Activated T-cell treated with anti-CD3 and anti-CD28 coated beads, Interleukin-2, amount 50 U/mL, for 72 hours (primary cell): ENCODE measurements around the gene A1CF. TPM values are rescaled to one million over a fixed set of nuclear protein-coding genes. Genes with fewer than 3 reads are reported as not detected.
"Not testable (repeated sequence)": the region's sequence is repeated elsewhere in the genome, so short reads cannot be mapped to it uniquely, and the experiment has no call there.

ENCODE experiments used
- ATAC-seq, 2 donors: fragments of 150-1000 bp; cut with Tn5 transposase; replicated peaks in 1 of 2; 2 replicates each; pipeline ENCODE4 v1.10.0; 2021; ENCODE audit warnings: moderate library complexity in 2 of 2, mild to moderate bottlenecking in 1 of 2
- DNase-seq, 2 donors: peaks; one replicate each; pipeline ENCODE4 v3.0.0; 2021 to 2022; ENCODE audit warnings: mixed read lengths in 1 of 2
- H3K27ac Mint-ChIP-seq: one replicate; pipeline ENCODE4 v1.8.0; 2022; ENCODE audit warnings: mild to moderate bottlenecking, moderate library complexity, mixed read lengths
- H3K27me3 Mint-ChIP-seq: one replicate; pipeline ENCODE4 v1.8.0; 2022; ENCODE audit warnings: low read depth, mixed read lengths
- H3K36me3 Mint-ChIP-seq, 2 donors: one replicate each; pipeline ENCODE4 v1.8.0; 2022; ENCODE audit warnings: mixed read lengths in 2 of 2, mild to moderate bottlenecking in 1 of 2; ENCODE audit not compliant: insufficient read depth in 2 of 2
- H3K4me1 Mint-ChIP-seq: one replicate; pipeline ENCODE4 v1.8.0; 2022; ENCODE audit warnings: low read depth, mixed read lengths
- H3K4me3 Mint-ChIP-seq, 2 donors: one replicate each; pipeline ENCODE4 v1.8.0; 2022; ENCODE audit warnings: mild to moderate bottlenecking in 2 of 2, mixed read lengths in 2 of 2, moderate library complexity in 2 of 2
- H3K9me3 Mint-ChIP-seq, 2 donors: one replicate each; pipeline ENCODE4 v1.8.0; 2022; ENCODE audit warnings: mixed read lengths in 2 of 2
- total RNA-seq, 2 donors: library from RNA; stranded (reverse); gene quantifications; one replicate each; pipeline ENCODE4 v1.2.3, GENCODE V29; 2022

The A1CF gene
- total RNA-seq, 2 donors from 2014 or later: not detected

DNA sequence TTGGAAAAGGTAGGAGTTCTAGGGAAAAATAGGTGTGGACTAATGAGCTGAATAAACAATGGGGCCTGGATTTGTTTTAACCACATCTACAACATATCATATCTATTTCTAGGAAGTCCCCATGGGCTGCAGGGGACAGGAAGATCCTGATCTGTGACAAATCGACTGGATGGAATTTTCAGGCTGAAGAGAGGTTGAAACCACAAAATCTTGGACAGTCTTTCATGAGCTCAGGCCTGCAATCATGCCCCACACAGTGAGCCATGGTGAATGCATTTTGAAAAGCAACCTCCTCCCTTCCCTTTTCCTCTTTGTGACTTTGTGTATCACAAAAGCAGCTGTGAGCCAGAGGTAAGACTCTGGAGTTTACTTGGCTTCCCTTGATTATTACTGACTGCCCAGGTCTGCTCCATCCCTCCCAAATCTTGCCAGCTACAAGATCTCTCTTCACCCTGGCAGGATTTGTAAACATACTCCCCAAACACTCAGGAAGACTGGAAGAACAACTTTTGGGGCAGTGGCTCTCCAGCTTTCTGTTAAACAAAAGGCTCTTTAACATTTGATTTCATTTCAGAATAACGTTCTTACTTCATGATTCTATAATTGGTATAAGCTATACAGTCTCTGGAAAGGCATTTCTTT lies 79.3 kb downstream of the A1CF start:
- Mint-ChIP-seq H3K36me3 (no peaks in the 10 kb centered on the region), H3K4me3 (no peak overlapping the region), H3K4me1 (no peaks in the 10 kb centered on the region), H3K27ac (no peak overlapping the region), H3K27me3 (peaks cover 2% of the 10 kb centered on the region), H3K9me3 (no peaks in the 10 kb centered on the region)
- no peak for DNase-seq
- no peak for ATAC-seq

- ATAC-seq (no peak), DNase-seq (no peak)
- H3K9me3 Mint-ChIP-seq: no peaks in the 10 kb centered on the region
- H3K4me3 Mint-ChIP-seq: no peak overlapping the region
- H3K4me1 Mint-ChIP-seq: no peaks in the 10 kb centered on the region
- no peak overlapping the region for H3K27ac Mint-ChIP-seq
- H3K36me3 Mint-ChIP-seq: peaks cover 0 to 1% of the 10 kb centered on the region in 2 donors
- peaks cover 23% of the 10 kb centered on the region for H3K27me3 Mint-ChIP-seq
These were observed 85.8 kb downstream of the A1CF start for GRCh38 chr10:50799595-50799994.

GRCh38 chr10:50798297-50798696 lies 87.1 kb downstream of the A1CF start:
- Mint-ChIP-seq H3K36me3 (peaks cover 0 to 1% of the 10 kb centered on the region in 2 donors), H3K27ac (no peak overlapping the region), H3K4me3 (no peak overlapping the region), H3K9me3 (no peaks in the 10 kb centered on the region), H3K27me3 (peaks cover 23% of the 10 kb centered on the region), H3K4me1 (no peaks in the 10 kb centered on the region)
- no peak for ATAC-seq
- no peak for DNase-seq

DNA sequence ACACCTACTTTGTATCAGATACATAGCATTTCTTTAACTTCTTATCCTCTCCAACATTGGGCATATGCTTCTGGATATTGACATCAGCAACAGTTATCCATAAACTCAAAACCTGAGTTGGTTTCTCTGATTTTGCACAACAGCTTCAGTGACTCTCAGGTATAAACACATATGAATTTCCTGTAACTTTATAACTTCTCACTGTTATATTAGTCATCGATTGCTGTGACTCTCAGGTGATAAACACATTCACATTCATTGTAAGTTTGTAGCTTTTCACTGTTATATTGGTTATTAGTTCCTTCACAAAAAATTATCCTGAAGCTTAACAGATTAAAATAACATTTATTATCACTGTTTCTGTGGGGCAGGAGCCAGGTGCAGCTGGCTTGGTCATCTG lies 88.7 kb downstream of the A1CF start:
- Mint-ChIP-seq H3K27me3 (peaks cover 23% of the 10 kb centered on the region), H3K9me3 (no peaks in the 10 kb centered on the region), H3K27ac (no peak overlapping the region), H3K4me3 (no peak overlapping the region), H3K36me3 (peaks cover 0 to 1% of the 10 kb centered on the region in 2 donors), H3K4me1 (no peaks in the 10 kb centered on the region)
- DNase-seq: no peak
- ATAC-seq: no peak

DNA sequence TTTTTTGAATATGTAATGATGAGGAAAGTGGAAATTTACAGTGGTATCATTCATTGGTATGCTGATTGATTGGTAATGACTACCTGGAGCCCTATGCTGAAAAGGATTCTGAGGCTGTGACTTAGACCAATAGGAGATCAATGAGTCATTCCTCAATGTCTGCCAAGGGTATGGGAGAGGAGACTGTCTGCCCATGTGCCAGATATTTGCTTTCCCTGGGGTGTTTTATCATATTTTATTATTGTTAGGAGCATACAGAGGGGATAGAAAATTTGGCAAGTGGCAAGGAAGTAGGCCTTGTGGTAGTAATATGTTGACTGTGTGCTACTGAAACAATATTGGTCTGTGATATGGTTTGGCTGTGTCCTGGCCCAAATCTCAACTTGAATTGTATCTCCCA lies 90.9 kb downstream of the A1CF start:
- ATAC-seq (no peak), DNase-seq (no peak)
- no peaks in the 10 kb centered on the region for H3K9me3 Mint-ChIP-seq
- no peaks in the 10 kb centered on the region for H3K4me1 Mint-ChIP-seq
- no peak overlapping the region for H3K27ac Mint-ChIP-seq
- peaks cover 16% of the 10 kb centered on the region for H3K27me3 Mint-ChIP-seq
- peaks cover 0 to 1% of the 10 kb centered on the region in 2 donors for H3K36me3 Mint-ChIP-seq
- H3K4me3 Mint-ChIP-seq: no peak overlapping the region

DNA sequence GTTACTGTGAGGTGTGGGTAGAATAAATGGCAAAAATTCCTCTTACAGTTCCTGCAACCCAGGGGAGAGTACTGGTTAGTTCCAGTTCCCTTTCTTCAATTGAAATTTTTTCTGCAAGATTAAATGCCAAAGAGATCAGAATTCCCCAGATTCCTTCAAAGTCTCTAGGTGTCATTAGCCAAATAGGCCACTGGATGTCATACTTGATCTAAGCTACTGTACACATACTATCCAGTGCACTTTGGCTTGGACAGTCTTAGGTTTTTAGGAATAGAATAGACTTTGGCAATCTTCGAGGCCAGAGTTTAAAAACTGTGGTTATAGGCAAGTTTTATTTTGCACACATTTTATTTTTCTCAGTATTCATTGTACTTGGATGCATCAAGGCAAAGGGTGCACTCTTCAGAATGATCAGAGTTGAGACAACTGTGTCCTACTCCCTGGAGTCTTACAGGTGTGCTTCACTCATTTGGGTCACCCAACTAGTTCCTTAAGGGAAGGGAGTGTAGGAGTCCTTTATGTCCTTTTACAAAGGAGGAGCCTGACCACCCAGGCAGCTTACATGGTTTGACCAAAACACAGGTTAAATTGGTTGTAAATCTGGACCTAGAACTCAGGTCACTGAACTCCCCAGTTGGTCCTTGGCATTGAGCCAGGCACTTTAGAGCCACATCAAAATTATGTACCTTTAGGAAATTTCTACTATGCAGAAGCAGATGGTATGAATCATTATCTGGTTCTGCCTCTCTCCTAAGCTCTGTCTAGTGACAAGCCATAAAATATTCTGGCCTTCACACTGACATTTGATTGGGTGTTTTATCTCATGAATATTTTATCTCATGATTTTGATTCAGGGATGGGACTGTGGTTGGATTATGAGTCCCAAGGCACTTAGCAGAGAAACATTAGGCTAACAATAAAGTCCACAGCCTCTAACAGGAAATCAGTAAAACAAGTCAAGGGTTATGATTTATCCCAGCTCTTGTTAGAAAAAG lies 96.2 kb downstream of the A1CF start:
- H3K36me3 Mint-ChIP-seq: peaks cover 8 to 12% of the 10 kb centered on the region in 2 donors

GRCh38 chr10:50787962-50788361 lies 97.5 kb downstream of the A1CF start:
- H3K27me3 Mint-ChIP-seq, H3K27ac Mint-ChIP-seq, H3K9me3 Mint-ChIP-seq, DNase-seq, H3K4me1 Mint-ChIP-seq, H3K4me3 Mint-ChIP-seq, ATAC-seq: not testable (repeated sequence)
- peaks cover 8 to 12% of the 10 kb centered on the region in 2 donors for H3K36me3 Mint-ChIP-seq

More for the DNA sequence above, 96.2 kb downstream of the A1CF start:
- DNase-seq (no peak), ATAC-seq (no peak)
- Mint-ChIP-seq H3K27me3 (no peaks in the 10 kb centered on the region), H3K27ac (no peak overlapping the region), H3K4me3 (no peak overlapping the region), H3K4me1 (peaks cover 5% of the 10 kb centered on the region), H3K9me3 (peaks cover 5 to 6% of the 10 kb centered on the region in 2 donors)

- not testable (repeated sequence) for H3K9me3 Mint-ChIP-seq, H3K36me3 Mint-ChIP-seq, ATAC-seq, H3K27me3 Mint-ChIP-seq, H3K4me1 Mint-ChIP-seq, DNase-seq, H3K27ac Mint-ChIP-seq, H3K4me3 Mint-ChIP-seq
These were observed 103.4 kb downstream of the A1CF start for GRCh38 chr10:50782017-50782416.

- not testable (repeated sequence) for H3K36me3 Mint-ChIP-seq, H3K4me1 Mint-ChIP-seq, H3K27ac Mint-ChIP-seq
These were observed 105.4 kb downstream of the A1CF start for GRCh38 chr10:50780036-50780435.

DNA sequence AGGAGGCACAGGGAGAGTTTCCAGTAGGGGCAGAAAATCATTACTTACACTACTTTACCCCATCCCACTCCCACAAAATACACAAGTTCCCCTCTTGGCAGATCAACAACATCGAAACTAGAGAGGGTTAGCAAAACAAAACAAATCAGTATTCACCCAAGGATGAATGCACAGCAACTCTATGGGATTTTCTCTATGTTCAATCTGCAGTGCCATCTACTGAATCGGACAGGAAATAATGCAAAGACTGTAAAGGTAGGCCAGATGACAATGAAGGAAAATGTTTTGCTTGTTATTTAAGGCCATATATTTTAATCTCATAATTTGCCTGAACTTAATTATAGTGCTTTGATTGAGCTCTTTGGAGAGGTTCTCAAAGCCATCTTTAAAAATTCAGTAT lies 110.6 kb downstream of the A1CF start:
- H3K4me1 Mint-ChIP-seq, H3K9me3 Mint-ChIP-seq, DNase-seq, H3K27me3 Mint-ChIP-seq, H3K4me3 Mint-ChIP-seq, H3K27ac Mint-ChIP-seq, H3K36me3 Mint-ChIP-seq, ATAC-seq: not testable (repeated sequence)

More at GRCh38 chr10:50780036-50780435, 105.4 kb downstream of the A1CF start:
- not testable (repeated sequence) for H3K27me3 Mint-ChIP-seq, ATAC-seq, H3K4me3 Mint-ChIP-seq, DNase-seq, H3K9me3 Mint-ChIP-seq

DNA sequence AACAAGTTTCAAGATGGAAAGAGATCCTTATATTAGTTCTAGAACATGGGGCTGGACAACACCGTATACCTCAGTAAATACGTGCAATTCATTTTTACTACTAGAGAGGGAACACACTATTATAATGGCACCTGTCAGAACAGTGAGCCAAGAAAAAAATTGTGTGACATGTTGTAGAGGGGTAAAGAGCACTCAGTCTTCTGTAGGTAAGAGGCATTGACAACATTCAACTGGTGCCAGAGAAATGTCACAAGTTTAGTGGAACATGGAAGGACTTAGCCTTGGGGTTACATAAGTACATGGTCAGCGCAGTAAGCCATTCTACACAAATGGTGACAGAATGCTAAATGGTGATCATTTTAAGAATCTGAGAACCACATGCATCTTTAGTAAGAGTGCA lies 113.4 kb downstream of the A1CF start:
- not testable (repeated sequence) for DNase-seq, H3K4me1 Mint-ChIP-seq, H3K9me3 Mint-ChIP-seq, H3K36me3 Mint-ChIP-seq, ATAC-seq, H3K27ac Mint-ChIP-seq, H3K27me3 Mint-ChIP-seq, H3K4me3 Mint-ChIP-seq

GRCh38 chr10:50766774-50767513 lies 118.5 kb downstream of the A1CF start:
- not testable (repeated sequence) for DNase-seq, H3K4me3 Mint-ChIP-seq, ATAC-seq, H3K4me1 Mint-ChIP-seq, H3K27me3 Mint-ChIP-seq, H3K9me3 Mint-ChIP-seq, H3K27ac Mint-ChIP-seq, H3K36me3 Mint-ChIP-seq
